ENCODE data around the gene PNLIPRP2.

Gene PNLIPRP2

DNA sequence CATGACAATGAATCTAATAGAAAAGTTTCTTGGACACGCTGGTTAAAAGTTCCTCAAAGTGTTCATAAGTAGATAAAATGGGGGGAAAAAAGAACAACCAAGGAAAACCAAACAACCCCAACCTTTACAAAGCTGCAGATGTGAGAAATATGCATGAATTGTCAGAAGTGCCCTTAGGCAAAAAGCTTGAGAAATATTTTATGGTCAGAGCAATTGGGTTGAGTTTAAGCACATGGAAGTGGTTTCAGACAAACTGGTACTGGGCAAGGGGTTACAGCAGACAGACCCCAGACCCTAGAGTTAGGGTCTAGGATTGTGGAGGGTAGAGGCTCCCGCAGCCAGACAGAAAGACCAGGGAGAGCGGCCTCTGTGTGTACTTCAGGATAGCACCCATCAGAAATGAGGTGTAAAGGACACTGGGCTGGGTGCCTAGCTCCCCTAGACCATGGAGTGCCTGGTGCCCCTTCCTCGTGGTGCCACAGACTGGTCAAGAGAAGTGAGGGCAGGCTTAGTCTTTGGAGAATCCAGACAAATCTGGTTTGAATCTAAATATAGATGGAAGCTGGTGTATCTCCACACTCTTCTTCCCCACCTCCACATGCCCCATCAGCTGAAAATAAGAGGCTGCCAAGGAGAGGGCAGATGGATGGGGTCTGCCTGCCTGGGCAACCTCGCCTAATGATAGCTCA, 37.3 kb downstream of the PNLIPRP2 start:
- DNase-seq: no peak

DNA sequence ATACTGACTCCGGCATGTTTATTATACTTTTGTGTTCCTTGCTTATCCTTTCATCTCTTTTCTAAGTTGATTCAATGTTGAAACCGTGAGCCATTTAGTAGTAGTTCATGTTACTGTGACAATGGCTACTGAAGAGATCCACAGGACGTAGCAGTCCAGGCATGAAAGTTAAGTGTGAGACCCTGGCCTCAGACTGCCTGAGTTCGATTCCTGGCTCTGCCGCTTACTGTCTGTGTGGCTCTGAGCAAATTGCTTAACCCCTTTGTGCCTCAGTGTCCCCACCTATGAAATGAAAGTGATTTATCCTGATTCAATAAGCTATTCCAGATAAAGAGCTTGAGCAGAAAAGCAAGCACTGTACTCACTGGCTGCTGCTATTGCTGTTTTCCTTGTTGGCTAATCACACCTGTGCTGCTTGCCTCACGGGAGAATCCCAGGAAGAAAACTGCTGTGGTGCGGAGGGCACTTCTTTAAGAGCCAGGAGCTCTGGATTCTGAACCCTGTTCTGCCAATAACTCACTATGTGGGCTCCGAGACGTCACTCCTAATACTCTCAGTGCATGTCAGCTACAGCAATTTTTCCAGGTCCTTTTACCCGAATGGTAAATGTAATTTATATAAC, 38.4 kb downstream of the PNLIPRP2 start:
- no peak for DNase-seq

DNA sequence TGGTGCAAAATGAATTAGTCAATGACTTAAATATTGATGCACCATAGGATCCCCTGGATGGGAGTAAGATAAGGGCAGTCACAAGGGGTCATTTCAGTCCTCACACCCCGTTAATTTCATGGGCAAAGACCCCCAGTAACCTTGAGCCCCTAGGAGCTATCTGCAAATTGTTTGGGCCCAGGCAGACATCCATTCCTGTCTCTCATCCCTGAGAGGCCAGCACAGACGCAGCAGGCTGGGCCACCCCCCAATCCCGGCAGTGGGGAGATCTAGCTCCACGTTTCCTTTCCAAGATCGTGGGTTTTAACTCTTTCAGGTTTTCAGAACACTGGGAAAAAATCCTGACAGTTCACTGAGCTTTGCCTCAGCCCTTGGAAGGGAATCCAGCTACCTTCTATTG, 40.1 kb downstream of the PNLIPRP2 start:
- DNase-seq: no peak

DNA sequence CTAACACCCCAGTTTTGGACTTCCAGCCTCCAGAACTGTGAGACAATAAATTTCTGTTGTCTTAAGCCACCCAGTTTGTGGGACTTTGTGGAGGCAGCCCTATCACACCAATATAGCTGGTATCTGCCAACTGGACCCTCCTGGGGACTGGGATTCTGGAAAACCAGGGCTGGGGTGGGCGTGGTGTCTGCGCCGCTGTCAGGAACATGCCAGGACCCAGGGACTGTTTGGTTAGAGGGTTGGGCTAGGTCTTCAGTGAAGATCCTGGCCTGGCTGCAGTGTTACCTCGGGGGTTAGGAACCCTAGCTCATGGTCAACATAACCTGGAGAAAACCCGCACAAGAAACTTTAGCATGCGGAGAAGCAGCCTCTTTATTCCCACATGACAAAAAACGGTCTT, 42.6 kb downstream of the PNLIPRP2 start:
- no peak for DNase-seq

DNA sequence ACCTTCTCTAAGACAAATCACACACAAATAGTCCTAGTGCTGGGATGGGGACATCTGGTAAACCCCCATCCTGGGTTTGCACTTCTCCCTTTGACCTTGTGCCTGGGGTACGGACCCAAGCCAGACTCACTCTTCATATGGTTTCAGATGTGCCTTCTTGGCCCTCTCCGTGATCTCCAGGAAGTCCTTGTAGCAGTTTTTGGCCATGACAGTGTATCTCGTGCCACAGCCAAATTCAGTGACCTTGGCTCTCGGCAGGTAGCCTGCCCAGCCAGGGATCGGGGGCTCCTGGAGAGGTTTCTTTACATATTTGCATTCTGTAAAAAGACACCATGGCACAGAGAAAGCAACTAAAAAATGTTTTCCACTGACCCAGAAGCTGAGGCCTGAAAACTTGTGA, 43.9 kb downstream of the PNLIPRP2 start:
- no peak for DNase-seq

DNA sequence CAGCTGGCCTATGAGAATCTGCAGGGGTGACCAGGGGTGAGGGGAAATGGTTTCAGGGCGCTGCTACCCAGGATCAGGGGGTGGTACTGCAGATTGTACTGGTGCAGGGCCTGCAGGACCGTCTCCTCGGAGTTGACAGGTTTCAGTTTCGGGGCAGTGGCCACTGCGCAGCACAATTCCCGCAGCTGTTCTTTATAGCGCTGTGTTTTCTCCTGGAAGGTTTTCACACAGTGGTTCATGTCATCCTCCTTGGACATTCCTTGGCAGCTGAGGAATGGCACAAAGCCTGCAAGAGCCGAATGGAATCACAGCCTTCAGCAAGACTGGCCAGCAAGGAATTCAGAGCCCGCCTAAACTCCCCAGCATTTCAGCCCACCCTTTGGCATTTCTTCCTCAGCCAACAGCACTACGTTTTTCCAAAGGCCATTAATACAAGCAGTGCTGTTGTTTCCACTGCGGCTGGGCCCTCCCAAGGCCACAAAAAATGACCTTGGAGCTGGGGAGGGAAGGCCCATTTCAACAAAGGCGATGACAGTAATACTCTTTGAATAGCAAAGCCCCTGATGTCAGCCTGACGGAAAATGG, 44.9 kb downstream of the PNLIPRP2 start:
- DNase-seq: no peak

DNA sequence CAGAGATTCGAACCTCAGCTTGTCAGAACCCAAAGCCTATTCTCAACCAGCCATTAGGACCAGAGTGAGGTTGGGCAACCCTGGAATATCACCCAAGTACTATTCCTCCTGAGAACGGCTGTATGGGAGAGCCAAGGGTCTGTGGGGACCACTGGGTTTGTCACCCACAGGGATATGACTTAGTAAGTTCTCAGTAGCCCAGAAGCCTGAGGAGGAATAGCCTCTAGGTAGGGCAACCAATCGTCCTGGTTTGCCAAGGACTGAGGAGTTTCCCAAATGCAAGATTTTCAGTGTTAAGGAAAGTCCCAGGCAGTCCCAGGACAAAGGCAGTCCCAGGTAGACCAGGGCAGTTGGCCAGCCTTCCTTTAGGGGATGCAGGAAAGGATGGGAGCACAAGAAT, 46.7 kb downstream of the PNLIPRP2 start:
- no peak for DNase-seq

DNA sequence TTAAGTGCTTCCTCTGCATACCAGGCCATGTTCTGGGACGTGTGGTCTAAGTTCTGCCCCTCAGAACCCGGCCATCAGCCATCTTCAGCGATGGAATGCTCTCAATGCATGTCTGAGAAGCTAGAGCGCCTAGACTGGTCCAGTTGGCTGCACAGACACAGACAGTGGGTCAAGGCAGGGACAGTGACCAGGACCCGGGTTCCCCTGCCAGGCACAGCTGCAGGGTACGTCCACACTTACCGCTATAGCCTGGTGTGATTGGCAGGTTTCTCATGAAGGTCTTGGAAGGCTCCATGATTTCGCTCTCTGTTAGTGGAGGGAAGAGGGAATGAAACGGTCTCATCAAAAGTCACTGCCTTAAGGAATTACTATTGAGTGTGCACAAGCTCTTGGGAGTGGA, 47.3 kb downstream of the PNLIPRP2 start:
- DNase-seq: no peak

DNA sequence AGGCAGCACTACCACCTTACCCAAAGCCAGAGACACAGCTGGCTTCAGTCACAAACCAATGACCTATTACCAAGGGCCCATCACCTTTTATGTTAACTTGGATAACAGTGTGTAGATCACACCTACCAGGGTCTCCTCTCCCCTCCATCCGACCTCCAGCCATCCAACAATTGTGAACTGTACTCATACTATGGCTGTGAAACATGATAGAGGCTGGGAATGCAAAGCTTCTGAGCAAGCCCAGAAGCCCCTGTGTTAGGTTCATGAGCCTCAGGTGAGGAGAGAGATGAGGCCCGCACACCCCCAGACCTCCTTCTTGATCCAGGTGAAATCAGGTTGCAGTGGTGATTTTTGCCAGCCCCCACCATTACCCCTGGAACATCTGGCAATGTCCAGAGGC, 47.7 kb downstream of the PNLIPRP2 start:
- DNase-seq: no peak

DNA sequence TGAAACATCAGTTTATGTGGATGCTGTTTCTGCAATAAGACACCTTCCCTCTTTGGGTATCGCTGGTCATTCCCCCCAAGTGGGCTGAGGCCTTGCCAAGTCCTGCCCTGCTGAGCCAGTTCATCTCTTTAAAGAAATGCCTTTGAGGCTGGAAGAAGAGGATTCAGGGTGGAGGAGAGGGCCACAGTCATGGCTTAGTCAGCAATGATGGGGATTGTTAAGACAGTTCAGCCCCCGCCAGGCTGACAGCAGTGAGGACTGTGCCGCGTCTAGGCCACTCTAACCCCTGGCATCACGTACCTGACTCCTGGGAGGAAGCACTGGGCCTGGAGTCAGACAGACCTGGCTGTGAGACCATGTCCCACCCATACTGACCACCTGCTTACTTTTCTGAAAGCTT, 48.3 kb downstream of the PNLIPRP2 start:
- no peak for DNase-seq

DNA sequence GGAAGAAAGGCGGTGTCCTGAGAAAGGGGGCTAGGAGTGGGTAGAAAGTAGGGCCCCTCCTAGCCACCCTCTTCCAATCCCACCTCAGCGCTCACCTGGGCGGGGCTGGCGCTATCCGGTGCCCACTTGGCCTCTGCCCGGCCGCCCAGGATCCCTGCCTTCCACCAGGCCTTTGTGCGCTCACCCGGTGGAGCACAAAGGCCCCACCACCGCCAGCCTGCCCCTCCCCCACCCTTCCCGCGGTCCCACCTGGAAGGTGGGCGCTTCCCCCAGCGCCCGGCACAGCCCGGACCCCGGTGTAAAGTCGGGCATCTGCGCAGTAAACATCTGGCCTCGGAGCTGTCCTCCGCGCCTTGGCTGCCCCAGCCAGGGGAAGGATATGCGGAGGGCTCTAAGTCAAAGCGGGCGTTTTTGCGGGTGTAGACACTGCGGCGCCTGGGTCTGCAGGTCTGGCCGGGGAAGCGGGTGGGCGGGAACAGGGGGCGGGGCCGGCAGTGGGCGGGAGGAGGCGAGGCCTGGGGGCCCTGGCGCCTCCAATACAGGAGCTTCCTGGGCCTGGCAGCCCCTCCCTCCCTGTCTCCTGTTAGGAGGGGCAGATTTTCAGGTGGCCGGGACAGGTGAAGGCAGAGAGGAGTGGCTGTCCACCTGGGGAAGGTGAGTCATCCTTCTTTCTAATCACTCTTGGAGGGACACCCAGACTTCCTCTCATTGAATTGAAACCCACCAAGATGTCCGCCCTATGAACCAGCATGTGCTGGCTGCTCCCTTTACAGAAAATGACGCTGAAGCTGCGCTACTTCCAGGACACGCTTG, 49.3 kb downstream of the PNLIPRP2 start:
- DNase-seq: no peak

DNA sequence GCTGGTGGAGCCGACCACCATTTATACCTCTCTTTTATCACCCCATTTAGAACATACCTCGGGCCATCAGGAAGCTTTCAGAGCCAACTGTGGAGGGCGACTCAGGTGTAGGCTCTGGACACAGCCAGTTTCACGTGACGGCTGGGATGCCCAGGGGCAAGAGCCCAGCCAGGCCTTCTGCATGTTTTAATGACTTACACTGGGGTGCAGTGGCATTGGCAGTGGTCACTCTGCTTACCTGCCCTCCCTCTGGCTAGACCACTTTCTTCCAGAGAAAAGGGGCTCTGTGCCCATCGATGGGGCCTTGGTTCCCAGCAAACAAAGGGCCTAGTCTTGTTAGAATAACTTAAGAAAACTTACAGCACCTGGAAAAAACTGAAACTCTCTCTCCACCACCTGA, 50.0 kb downstream of the PNLIPRP2 start:
- no peak for DNase-seq

DNA sequence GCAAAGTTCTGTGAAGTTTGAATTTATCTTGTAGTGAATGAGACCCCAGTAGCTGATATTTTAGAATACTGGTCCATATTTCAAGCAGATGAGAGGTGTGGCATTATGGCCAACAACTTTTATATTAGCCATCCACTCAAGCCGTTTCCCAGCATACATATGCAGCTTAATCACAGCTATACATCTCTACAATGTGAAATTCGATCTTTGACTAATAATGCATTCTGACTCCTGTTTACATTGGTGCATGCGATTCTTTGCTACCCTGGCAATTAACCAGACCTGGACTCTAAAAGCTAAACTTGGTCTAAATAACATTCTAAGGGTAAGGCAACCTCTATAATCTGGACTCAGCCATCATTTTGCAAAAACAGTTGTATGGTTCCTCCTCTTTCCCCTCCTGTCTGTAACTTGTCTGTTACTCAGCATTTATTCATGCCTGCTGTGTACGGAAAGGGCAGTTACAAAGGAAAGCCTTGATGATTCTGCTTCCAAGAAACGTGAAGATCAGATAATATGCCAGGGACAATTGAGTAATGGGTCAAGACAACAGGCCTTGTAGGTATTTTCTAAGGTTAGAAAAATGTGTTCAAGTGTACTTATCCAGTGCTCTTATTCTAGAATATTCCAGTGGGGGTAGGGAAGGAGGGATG, 50.6 kb downstream of the PNLIPRP2 start:
- no peak for DNase-seq

DNA sequence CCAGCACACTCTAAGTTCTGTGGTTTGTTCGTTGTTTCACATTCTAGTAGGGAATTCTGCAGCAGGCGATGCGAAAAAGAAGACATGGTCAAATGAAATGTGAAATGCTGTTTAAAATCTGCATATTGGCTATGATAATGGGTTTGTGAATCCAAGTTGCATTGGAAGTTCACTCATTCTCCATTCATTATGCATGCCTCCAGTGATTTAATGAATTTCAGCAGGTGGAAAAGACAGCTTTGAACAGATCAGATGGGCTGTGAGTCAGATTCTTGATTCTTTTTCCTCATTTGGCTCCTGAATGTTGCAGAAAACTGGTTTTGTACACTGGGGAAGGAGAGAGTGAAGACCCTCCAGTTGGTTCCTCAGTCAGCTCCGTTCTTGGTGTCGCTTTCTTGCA, 52.1 kb downstream of the PNLIPRP2 start:
- DNase-seq: no peak

DNA sequence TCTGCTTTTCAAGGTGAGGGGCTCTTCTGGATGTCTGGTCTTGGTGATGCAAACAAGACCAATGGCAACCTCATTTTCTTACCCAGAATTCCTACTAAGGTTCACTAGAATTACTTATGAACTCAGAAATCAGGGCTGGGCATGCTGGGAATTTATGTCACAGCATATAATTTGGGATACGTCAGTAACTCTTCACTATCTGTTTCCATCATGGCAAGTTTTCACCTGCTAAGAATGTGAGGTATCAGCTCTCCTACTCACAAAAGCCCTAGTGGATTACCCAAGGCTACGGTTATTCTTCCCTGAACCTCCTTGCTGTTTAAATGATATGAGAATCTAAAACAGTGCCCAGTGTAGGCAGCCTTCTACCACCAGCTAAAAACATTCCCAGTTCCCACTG, 53.1 kb downstream of the PNLIPRP2 start:
- no peak for DNase-seq

DNA sequence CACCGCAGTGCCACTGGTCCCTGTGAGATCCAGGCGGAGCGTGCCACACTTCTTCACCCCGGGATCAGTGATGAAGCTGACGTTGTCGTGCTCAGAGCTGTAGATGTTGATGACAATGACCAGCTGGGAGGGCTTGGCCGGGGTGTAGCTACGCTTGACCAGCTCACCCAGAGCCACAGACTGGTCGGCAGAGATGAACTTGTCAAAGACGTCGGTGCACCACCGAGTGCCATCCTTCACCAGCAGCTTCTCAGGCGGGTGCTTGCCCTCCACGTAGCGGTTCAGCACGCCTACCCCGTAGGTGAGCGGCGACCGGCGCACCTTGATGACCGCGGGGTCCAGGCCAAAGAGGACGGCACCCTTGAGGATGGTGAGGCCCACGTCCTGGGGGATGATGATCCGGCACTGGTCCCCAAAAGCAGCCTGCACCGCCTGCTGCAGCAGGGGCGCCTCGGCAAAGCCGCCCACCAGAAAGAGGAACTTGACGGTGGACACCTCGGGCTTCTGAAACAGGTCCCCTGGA, 54.2 kb downstream of the PNLIPRP2 start:
- no peak for DNase-seq

DNA sequence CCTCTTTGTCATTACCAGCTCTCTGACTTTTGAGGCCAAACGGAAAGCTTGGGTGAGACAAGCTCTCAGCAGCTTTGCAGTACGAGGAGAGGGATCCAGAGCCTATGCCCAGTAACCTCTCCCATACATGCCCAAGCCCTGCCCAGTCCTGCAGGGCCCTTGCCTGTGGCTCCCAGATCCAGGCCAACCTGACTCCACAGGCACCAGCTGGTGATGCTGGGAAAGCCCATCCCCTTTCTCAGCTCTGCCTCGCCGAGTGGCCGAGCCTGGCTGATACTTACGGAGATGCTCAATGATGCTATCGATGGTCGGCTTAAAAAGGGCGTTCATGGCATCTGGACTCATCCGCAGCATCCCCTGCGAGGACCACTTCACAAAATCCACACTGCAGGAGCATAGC, 55.4 kb downstream of the PNLIPRP2 start:
- no peak for DNase-seq

DNA sequence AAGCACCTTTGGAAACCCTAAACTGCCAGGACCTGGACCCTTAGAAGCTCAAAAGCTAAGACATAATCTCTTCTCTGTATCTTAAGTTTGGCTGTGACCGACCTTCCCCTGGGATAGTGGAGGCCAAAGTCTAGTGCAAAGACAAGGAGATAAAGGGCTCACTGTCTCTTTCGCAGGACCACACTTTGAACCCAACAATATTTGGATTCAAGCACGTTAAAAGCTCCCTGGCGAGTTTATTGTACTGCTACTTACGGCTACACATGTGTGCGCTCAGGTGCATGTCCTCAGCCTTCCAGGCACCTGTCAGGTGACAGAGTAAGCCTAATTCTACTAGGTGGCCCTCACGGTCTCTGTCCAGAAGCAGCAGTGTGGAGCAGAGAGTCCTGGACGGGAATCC, 55.9 kb downstream of the PNLIPRP2 start:
- DNase-seq: no peak

DNA sequence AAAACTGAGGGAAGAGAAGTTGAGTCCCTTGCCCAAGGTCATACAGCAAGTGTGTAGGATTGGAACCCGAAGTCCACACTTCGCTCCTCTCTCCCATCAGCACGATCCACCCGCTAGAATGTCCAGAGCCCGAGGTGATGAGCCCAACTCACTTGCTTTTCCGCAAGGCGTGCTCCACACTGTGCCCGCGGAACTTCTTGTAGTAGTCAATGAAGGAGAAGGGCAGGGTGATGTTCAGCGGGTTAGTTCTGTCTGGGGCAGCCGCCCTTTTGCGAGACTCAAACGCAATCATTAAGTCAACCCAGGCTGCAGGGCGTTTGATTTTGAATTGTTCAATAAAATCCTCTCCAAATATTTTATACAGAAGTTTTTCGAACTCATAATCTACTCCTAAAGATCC, 58.6 kb downstream of the PNLIPRP2 start:
- no peak for DNase-seq

DNA sequence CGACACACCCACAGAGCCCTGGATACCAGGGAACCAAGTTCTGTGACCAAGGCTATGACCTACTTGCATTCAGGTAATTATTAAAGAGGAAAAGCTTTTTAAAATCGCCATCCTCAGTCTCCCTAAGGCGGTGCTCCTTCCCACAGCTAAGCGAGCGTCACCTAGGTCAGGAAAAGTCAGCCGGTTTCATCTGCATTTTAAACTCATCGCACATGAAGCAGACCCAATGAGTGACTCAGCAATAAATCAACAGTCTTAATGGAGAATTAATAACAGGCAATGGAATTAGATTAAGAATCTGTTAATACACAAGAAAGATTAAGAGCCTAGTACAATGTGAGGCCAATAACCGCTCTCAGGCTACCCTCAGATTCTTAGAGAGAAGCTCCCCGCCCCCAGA, 62.4 kb downstream of the PNLIPRP2 start:
- no peak for DNase-seq

DNA sequence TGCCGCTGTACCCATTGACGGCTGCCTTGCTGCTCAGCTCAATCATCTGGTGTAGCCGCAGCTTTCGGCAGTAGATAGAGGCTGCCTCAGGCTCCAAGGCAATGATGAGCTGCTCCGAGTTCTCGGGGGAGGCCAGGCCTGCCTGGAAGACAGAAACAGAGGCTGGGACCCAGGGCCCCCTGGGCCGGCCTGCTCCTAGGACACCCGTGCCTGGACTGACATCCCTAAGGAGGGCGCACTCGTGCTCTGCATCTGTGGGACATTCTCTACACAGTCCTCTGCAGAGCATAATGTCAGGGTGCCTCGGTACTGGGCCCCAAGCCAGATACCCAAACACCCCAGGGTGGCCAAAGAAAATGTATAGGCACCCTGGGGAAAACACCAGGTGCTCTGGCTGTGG, 63.1 kb downstream of the PNLIPRP2 start:
- no peak for DNase-seq

DNA sequence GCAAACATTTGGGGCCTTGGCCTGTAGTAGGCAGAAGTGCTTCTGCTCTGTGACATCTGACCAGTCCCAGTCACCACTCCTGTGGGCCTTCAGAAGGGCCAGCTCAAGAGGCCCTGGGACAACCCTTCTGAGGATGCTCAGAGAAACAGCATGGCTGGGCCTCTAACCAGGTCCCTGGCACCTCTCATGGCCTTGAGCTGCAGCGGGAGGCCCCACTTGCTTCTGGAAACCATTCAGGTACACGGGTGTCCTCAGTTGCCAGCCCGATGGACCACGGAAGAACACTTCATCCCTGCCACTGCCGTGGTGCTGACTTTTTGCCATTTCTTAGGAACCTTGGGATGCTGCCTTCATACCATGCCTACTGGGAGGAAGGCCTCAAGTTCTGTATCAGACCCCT, 64.0 kb downstream of the PNLIPRP2 start:
- DNase-seq: no peak

DNA sequence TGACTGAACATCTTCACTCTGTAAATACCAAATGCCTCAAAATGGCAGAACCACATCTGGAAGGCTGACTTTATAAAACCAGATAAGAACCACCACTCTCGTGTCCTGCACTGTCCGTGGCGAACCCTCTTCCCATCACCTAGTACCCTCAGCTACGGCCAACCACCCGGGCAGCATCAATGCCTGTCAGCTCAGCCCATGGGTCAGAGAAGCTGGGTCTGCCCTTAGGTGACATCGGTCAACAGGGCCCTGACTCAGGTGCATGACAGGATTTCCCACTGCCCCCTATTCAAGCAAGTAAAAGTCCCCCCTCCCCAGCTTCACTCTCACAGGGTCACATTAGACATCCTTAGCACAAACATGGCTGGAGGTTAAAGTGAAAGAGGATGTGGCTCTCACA, 65.1 kb downstream of the PNLIPRP2 start:
- no peak for DNase-seq
